DOHH2 (cell line): Measurements from ENCODE around the gene HSD11B1L.

Experiments used
- H3F3A ChIP-seq: fragments of 200-600 bp; sonication (generic), shearing (Covaris generic); 2 replicates; pipeline ENCODE4 v1.6.0; 2016; ENCODE audit warnings: antibody characterized with exemption, mild to moderate bottlenecking; ENCODE audit not compliant: control insufficient read depth, insufficient read depth
- H3K27ac ChIP-seq: fragments of 200-600 bp; sonication (generic); 2 replicates; pipeline ENCODE4 v1.5.1; 2014; ENCODE audit warnings: low read depth, mild to moderate bottlenecking, low read length, moderate library complexity
- H3K27me3 ChIP-seq: fragments of 200-600 bp; sonication (generic); 2 replicates; pipeline ENCODE4 v1.6.1; 2014; ENCODE audit warnings: mild to moderate bottlenecking, low read length, mixed read lengths; ENCODE audit not compliant: control insufficient read depth
- H3K36me3 ChIP-seq: fragments of 200-600 bp; sonication (generic); 2 replicates; pipeline ENCODE4 v1.6.1; 2014; ENCODE audit warnings: mild to moderate bottlenecking, low read length, moderate library complexity, mixed read lengths; ENCODE audit not compliant: control insufficient read depth
- H3K4me1 ChIP-seq: fragments of 200-600 bp; sonication (generic); 2 replicates; pipeline ENCODE4 v1.6.1; 2014; ENCODE audit warnings: mild to moderate bottlenecking, low read length, mixed read lengths; ENCODE audit not compliant: control insufficient read depth
- H3K4me2 ChIP-seq: fragments of 200-600 bp; sonication (generic); 2 replicates; pipeline ENCODE4 v1.6.0; 2014; ENCODE audit warnings: mild to moderate bottlenecking, low read length, moderate library complexity
- H3K4me3 ChIP-seq: fragments of 200-600 bp; sonication (generic); 2 replicates; pipeline ENCODE4 v1.5.1; 2014; ENCODE audit warnings: mild to moderate bottlenecking, low read length, mixed read lengths
- H3K79me2 ChIP-seq: fragments of 200-600 bp; sonication (generic); 2 replicates; pipeline ENCODE4 v1.6.1; 2014; ENCODE audit warnings: mild to moderate bottlenecking, low read length, mixed read lengths; ENCODE audit not compliant: control insufficient read depth
- H3K9me2 ChIP-seq: fragments of 200-600 bp; sonication (generic); replicated peaks from 2 replicates; pipeline ENCODE4 v1.6.1; 2014; ENCODE audit warnings: mild to moderate bottlenecking, low read length, mixed read lengths; ENCODE audit not compliant: control insufficient read depth
- H3K9me3 ChIP-seq: fragments of 200-600 bp; sonication (generic); 2 replicates; pipeline ENCODE4 v1.6.1; 2014; ENCODE audit warnings: antibody characterized with exemption, low read length, mixed read lengths; ENCODE audit not compliant: control insufficient read depth, insufficient read depth
- H4K20me1 ChIP-seq: fragments of 200-600 bp; sonication (generic); 2 replicates; pipeline ENCODE4 v1.6.0; 2014; ENCODE audit warnings: low read depth, mild to moderate bottlenecking, antibody characterized with exemption, low read length, moderate library complexity; ENCODE audit not compliant: control insufficient read depth, insufficient read depth
- EZH2phosphoT487 ChIP-seq: fragments of 200-600 bp; sonication (generic); IDR thresholded peaks from 2 replicates; pipeline ENCODE4 v1.6.1; 2017; ENCODE audit warnings: borderline replicate concordance, mild to moderate bottlenecking, antibody characterized with exemption, low read length, moderate library complexity, mixed read lengths
- TF ChIP-seq, protein P1 (sequence below): fragments of 200-600 bp; sonication (generic); IDR thresholded peaks from one replicate; pipeline ENCODE4 v1.5.1; 2014; ENCODE audit warnings: antibody characterized with exemption, mild to moderate bottlenecking, low read depth, low read length; ENCODE audit not compliant: poor library complexity, severe bottlenecking

HSD11B1L gene

DNA sequence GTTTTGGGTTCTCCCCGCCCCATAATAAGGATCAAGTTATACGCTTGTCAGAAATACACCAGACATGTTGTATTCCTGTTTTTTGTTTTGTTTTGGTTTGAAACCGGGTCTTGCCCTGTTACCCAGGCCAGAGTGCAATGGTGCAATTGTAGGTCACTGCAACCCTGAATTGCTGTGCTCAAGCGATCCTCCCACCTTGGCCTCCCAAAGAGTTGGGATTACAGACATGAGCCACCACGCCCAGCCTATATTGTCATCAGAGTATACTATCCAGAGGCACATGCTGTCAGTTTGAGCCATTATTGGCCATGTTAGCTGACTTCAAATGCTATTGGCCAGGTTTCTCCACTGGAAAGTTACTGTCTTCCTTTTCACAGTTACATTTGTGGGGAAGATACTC lies 48.2 kb upstream of the HSD11B1L start:
- peaks cover 91% of the 10 kb centered on the region for H3K36me3 ChIP-seq
- TF ChIP-seq, protein P1, sequence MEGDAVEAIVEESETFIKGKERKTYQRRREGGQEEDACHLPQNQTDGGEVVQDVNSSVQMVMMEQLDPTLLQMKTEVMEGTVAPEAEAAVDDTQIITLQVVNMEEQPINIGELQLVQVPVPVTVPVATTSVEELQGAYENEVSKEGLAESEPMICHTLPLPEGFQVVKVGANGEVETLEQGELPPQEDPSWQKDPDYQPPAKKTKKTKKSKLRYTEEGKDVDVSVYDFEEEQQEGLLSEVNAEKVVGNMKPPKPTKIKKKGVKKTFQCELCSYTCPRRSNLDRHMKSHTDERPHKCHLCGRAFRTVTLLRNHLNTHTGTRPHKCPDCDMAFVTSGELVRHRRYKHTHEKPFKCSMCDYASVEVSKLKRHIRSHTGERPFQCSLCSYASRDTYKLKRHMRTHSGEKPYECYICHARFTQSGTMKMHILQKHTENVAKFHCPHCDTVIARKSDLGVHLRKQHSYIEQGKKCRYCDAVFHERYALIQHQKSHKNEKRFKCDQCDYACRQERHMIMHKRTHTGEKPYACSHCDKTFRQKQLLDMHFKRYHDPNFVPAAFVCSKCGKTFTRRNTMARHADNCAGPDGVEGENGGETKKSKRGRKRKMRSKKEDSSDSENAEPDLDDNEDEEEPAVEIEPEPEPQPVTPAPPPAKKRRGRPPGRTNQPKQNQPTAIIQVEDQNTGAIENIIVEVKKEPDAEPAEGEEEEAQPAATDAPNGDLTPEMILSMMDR: no peak
- no peak for TF ChIP-seq EZH2phosphoT487

GRCh38 chr19:5635427-5635826 lies 45.4 kb upstream of the HSD11B1L start:
- Histone ChIP-seq H3K9me3 (no peaks in the 10 kb centered on the region), H3K36me3 (peaks cover 84% of the 10 kb centered on the region), H3K79me2 (peaks cover 100% of the 10 kb centered on the region), H3K27ac (no peak overlapping the region), H3K9me2 (no peaks in the 10 kb centered on the region), H3K4me1 (0 out of 2 replicates have a peak, but pooled peaks cover 3% of the 10 kb centered on the region), H4K20me1 (peaks cover 40% of the 10 kb centered on the region), H3F3A (peaks cover 4% of the 10 kb centered on the region; the same call in 1 of the 2 replicates), H3K4me2 (no peak overlapping the region), H3K4me3 (no peak overlapping the region), H3K27me3 (no peaks in the 10 kb centered on the region)
- no peak for TF ChIP-seq EZH2phosphoT487
- TF ChIP-seq, protein P1: no peak

More for the DNA sequence above, 48.2 kb upstream of the HSD11B1L start:
- H3K4me3 ChIP-seq: no peak overlapping the region
- no peaks in the 10 kb centered on the region for H3K9me2 ChIP-seq
- H3K79me2 ChIP-seq: peaks cover 100% of the 10 kb centered on the region
- peaks cover 23% of the 10 kb centered on the region for H3K4me1 ChIP-seq
- no peaks in the 10 kb centered on the region for H3K9me3 ChIP-seq
- peaks cover 6% of the 10 kb centered on the region; the same call in 1 of the 2 replicates for H3F3A ChIP-seq
- H3K27ac ChIP-seq: no peak overlapping the region
- H3K4me2 ChIP-seq: no peak overlapping the region
- no peaks in the 10 kb centered on the region for H3K27me3 ChIP-seq
- peaks cover 65% of the 10 kb centered on the region for H4K20me1 ChIP-seq

- peaks cover 34% of the 10 kb centered on the region for H4K20me1 ChIP-seq
Observed at GRCh38 chr19:5637971-5638370, 42.9 kb upstream of the HSD11B1L start.

More at GRCh38 chr19:5637971-5638370, 42.9 kb upstream of the HSD11B1L start:
- Histone ChIP-seq H3K9me3 (no peaks in the 10 kb centered on the region), H3K36me3 (peaks cover 85% of the 10 kb centered on the region), H3K27me3 (no peaks in the 10 kb centered on the region), H3K4me2 (no peak overlapping the region), H3K4me3 (no peak overlapping the region), H3F3A (peaks cover 8% of the 10 kb centered on the region), H3K27ac (no peak overlapping the region), H3K79me2 (peaks cover 100% of the 10 kb centered on the region), H3K9me2 (no peaks in the 10 kb centered on the region), H3K4me1 (no peaks in the 10 kb centered on the region)
- TF ChIP-seq, protein P1: no peak
- no peak for TF ChIP-seq EZH2phosphoT487
